ENCODE results near the gene ATG4A.

Gene ATG4A

GRCh38 chrX:108169768-108170167 lies 78.2 kb downstream of the ATG4A start:
- no peaks in the 10 kb centered on the region for H3K4me1 ChIP-seq (ENCODE audit: insufficient read depth, low read length, severe bottlenecking)
- H3K27me3 ChIP-seq (ENCODE audit: insufficient read depth, low read length): no peaks in the 10 kb centered on the region

GRCh38 chrX:108171671-108172070 lies 80.1 kb downstream of the ATG4A start:
- no peak overlapping the region for H3K4me2 ChIP-seq (ENCODE audit: low read length)
- H3K27ac ChIP-seq (ENCODE audit: low read depth, low read length, poor library complexity, severe bottlenecking): no peak overlapping the region
- H3K9ac ChIP-seq (ENCODE audit: low read length): no peak overlapping the region
- no peak for TF ChIP-seq CTCF (IDR thresholded peaks at IDR 0.05; ENCODE audit: low read length)
- TF ChIP-seq EZH2 (IDR thresholded peaks at IDR 0.05; ENCODE audit: borderline replicate concordance, low read length): no peak
- no peaks in the 10 kb centered on the region for H4K20me1 ChIP-seq (ENCODE audit: insufficient read depth, low read length)
- no peaks in the 10 kb centered on the region for H3K79me2 ChIP-seq (ENCODE audit: insufficient read depth, low read length)
- H3F3A ChIP-seq (ENCODE audit: insufficient read depth, low read length): no peaks in the 10 kb centered on the region
- no peaks in the 10 kb centered on the region for H3K9me3 ChIP-seq (ENCODE audit: low read length)
- H3K27me3 ChIP-seq (ENCODE audit: insufficient read depth, low read length): no peaks in the 10 kb centered on the region
- no peak overlapping the region for H3K4me3 ChIP-seq (ENCODE audit: low read depth, low read length, poor library complexity, severe bottlenecking)
- H2AFZ ChIP-seq (ENCODE audit: low read length): no peak overlapping the region
- H3K9me2 ChIP-seq (ENCODE audit: low read depth, low read length): no peaks in the 10 kb centered on the region
- no peaks in the 10 kb centered on the region for H3K4me1 ChIP-seq (ENCODE audit: insufficient read depth, low read length, severe bottlenecking)
- no peaks in the 10 kb centered on the region for H3K36me3 ChIP-seq (ENCODE audit: insufficient read depth, low read length)

More at GRCh38 chrX:108169768-108170167, 78.2 kb downstream of the ATG4A start:
- Histone ChIP-seq H2AFZ (ENCODE audit: low read length) (no peak overlapping the region), H3K9me3 (ENCODE audit: low read length) (no peaks in the 10 kb centered on the region), H4K20me1 (ENCODE audit: insufficient read depth, low read length) (no peaks in the 10 kb centered on the region), H3F3A (ENCODE audit: insufficient read depth, low read length) (no peaks in the 10 kb centered on the region), H3K9me2 (ENCODE audit: low read depth, low read length) (no peaks in the 10 kb centered on the region), H3K27ac (ENCODE audit: low read depth, low read length, poor library complexity, severe bottlenecking) (no peak overlapping the region), H3K9ac (ENCODE audit: low read length) (no peak overlapping the region), H3K79me2 (ENCODE audit: insufficient read depth, low read length) (no peaks in the 10 kb centered on the region), H3K4me2 (ENCODE audit: low read length) (no peak overlapping the region), H3K36me3 (ENCODE audit: insufficient read depth, low read length) (no peaks in the 10 kb centered on the region), H3K4me3 (ENCODE audit: low read depth, low read length, poor library complexity, severe bottlenecking) (no peak overlapping the region)
- TF ChIP-seq EZH2 (IDR thresholded peaks at IDR 0.05; ENCODE audit: borderline replicate concordance, low read length): no peak
- TF ChIP-seq CTCF (IDR thresholded peaks at IDR 0.05; ENCODE audit: low read length): no peak

- Histone ChIP-seq H3K4me3 (ENCODE audit: low read depth, low read length, poor library complexity, severe bottlenecking) (no peak overlapping the region), H3K4me1 (ENCODE audit: insufficient read depth, low read length, severe bottlenecking) (no peaks in the 10 kb centered on the region), H3K27ac (ENCODE audit: low read depth, low read length, poor library complexity, severe bottlenecking) (no peak overlapping the region), H3K79me2 (ENCODE audit: insufficient read depth, low read length) (no peaks in the 10 kb centered on the region), H3F3A (ENCODE audit: insufficient read depth, low read length) (no peaks in the 10 kb centered on the region), H3K9ac (ENCODE audit: low read length) (no peak overlapping the region), H3K27me3 (ENCODE audit: insufficient read depth, low read length) (no peaks in the 10 kb centered on the region), H3K4me2 (ENCODE audit: low read length) (no peak overlapping the region), H3K9me2 (ENCODE audit: low read depth, low read length) (no peaks in the 10 kb centered on the region), H3K36me3 (ENCODE audit: insufficient read depth, low read length) (no peaks in the 10 kb centered on the region), H4K20me1 (ENCODE audit: insufficient read depth, low read length) (no peaks in the 10 kb centered on the region), H3K9me3 (ENCODE audit: low read length) (no peaks in the 10 kb centered on the region), H2AFZ (ENCODE audit: low read length) (no peak overlapping the region)
- no peak for TF ChIP-seq CTCF (IDR thresholded peaks at IDR 0.05; ENCODE audit: low read length)
- TF ChIP-seq EZH2 (IDR thresholded peaks at IDR 0.05; ENCODE audit: borderline replicate concordance, low read length): no peak
These were observed 82.3 kb downstream of the ATG4A start for GRCh38 chrX:108173874-108174273.
